HL-60 (cell line): Measurements from ENCODE around the gene RPA1.

Experiments used
- DNase-seq, 2 experiments: peaks; one replicate each; pipeline ENCODE4 v3.0.0-alpha.2; 2010 to 2020; ENCODE audit warnings: low read depth in 1 of 2, low spot score in 1 of 2
- H3K27ac ChIP-seq: fragments of 250-450 bp; sonication (Bioruptor Pico); replicated peaks from 2 replicates; pipeline ENCODE4 v1.5.1; 2020; ENCODE audit warnings: mild to moderate bottlenecking, moderate library complexity
- H3K27me3 ChIP-seq: fragments of 250-450 bp; sonication (Bioruptor Pico); 2 replicates; pipeline ENCODE4 v1.5.1; 2021; ENCODE audit warnings: mild to moderate bottlenecking, moderate library complexity; ENCODE audit not compliant: insufficient read depth, poor library complexity, severe bottlenecking
- H3K4me3 ChIP-seq: replicated peaks from 2 replicates; pipeline ENCODE4 v1.5.1; 2011; ENCODE audit warnings: mild to moderate bottlenecking, control low read depth, low read length; ENCODE audit not compliant: insufficient read depth
- GABPA ChIP-seq: IDR thresholded peaks from 2 replicates; pipeline ENCODE4 v1.6.1; 2012; ENCODE audit warnings: low read depth
- POLR2AphosphoS5 ChIP-seq: IDR thresholded peaks from 2 replicates; pipeline ENCODE4 v1.6.1; 2012; ENCODE audit warnings: low read depth
- SPI1 ChIP-seq: IDR thresholded peaks from 2 replicates; pipeline ENCODE4 v1.6.1; 2012; ENCODE audit warnings: low read depth, mild to moderate bottlenecking, borderline replicate concordance
- TF ChIP-seq, protein P1 (sequence below): IDR thresholded peaks from 2 replicates; pipeline ENCODE4 v1.6.1; 2012; ENCODE audit warnings: low read depth; ENCODE audit not compliant: insufficient replicate concordance
- TF ChIP-seq, protein P2 (sequence below): IDR thresholded peaks from one replicate; pipeline ENCODE4 v1.5.1; 2011; ENCODE audit warnings: low read length, control low read depth, inconsistent platforms; ENCODE audit not compliant: insufficient read depth

Gene RPA1

DNA sequence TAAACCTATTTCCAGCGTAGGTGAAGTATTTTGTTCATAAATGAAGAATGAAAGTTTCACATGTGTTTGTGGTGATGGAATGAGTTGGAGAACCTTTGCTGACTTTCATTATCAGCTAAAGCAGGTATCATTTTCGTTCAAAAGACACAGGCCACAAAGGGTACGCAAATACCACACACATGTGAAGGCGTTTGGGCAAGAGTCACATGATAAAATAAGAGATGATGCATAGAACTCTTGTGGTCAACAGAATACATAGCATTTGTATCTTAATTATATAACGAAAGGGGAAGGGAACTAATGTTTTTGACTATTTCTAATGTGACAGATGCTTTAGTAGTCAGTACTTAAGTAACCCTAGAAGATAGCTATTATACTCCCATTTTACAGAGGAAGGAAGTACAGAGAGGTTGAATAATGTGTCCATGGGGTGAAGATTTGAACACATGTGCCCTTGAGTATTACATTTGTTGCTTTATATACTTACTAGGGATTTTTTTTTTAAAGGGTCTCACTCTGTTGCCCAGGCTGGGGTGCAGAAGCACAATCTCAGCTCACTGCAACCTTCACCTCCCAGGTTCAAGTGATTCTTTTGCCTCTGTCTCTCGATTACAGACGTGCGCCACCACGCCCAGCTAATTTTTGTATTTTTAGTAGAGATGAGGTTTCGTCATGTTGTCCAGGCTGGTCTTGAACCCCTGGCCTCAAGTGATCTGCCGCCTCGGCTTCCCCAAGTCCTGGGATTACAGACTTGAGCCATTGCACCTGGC, 4.8 kb downstream of the RPA1 start:
- no peak for DNase-seq
- no peaks in the 10 kb centered on the region for H3K27me3 ChIP-seq
- H3K27ac ChIP-seq = no peak overlapping the region
- TF ChIP-seq, protein P1, sequence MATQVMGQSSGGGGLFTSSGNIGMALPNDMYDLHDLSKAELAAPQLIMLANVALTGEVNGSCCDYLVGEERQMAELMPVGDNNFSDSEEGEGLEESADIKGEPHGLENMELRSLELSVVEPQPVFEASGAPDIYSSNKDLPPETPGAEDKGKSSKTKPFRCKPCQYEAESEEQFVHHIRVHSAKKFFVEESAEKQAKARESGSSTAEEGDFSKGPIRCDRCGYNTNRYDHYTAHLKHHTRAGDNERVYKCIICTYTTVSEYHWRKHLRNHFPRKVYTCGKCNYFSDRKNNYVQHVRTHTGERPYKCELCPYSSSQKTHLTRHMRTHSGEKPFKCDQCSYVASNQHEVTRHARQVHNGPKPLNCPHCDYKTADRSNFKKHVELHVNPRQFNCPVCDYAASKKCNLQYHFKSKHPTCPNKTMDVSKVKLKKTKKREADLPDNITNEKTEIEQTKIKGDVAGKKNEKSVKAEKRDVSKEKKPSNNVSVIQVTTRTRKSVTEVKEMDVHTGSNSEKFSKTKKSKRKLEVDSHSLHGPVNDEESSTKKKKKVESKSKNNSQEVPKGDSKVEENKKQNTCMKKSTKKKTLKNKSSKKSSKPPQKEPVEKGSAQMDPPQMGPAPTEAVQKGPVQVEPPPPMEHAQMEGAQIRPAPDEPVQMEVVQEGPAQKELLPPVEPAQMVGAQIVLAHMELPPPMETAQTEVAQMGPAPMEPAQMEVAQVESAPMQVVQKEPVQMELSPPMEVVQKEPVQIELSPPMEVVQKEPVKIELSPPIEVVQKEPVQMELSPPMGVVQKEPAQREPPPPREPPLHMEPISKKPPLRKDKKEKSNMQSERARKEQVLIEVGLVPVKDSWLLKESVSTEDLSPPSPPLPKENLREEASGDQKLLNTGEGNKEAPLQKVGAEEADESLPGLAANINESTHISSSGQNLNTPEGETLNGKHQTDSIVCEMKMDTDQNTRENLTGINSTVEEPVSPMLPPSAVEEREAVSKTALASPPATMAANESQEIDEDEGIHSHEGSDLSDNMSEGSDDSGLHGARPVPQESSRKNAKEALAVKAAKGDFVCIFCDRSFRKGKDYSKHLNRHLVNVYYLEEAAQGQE = no peak
- TF ChIP-seq GABPA (no peak), SPI1 (no peak), POLR2AphosphoS5 (no peak)
- TF ChIP-seq, protein P2, sequence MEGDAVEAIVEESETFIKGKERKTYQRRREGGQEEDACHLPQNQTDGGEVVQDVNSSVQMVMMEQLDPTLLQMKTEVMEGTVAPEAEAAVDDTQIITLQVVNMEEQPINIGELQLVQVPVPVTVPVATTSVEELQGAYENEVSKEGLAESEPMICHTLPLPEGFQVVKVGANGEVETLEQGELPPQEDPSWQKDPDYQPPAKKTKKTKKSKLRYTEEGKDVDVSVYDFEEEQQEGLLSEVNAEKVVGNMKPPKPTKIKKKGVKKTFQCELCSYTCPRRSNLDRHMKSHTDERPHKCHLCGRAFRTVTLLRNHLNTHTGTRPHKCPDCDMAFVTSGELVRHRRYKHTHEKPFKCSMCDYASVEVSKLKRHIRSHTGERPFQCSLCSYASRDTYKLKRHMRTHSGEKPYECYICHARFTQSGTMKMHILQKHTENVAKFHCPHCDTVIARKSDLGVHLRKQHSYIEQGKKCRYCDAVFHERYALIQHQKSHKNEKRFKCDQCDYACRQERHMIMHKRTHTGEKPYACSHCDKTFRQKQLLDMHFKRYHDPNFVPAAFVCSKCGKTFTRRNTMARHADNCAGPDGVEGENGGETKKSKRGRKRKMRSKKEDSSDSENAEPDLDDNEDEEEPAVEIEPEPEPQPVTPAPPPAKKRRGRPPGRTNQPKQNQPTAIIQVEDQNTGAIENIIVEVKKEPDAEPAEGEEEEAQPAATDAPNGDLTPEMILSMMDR = no peak
- no peak overlapping the region for H3K4me3 ChIP-seq

DNA sequence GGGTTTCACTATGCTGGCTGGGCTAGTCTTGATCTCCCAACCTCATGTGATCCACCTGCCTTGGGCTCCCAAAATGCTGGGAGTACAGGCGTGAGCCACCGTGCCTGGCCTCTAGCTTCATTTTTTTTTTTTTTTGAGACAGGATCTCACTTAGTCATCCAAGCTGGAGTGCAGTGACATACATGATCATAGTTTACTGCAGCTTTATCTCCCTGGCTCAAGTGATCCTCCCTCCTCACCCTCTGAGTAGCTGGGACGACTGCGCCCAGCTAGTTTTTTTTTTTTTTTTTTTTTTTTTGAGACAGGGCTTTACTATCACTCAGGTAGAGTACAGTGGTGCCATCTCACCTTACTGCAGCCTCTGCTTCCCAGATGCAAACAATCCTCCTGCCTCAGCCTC, 9.7 kb downstream of the RPA1 start:
- no peak for DNase-seq
- Histone ChIP-seq H3K27ac (no peak overlapping the region), H3K27me3 (no peaks in the 10 kb centered on the region), H3K4me3 (no peak overlapping the region)
- TF ChIP-seq GABPA = no peak
- no peak for TF ChIP-seq SPI1
- TF ChIP-seq, protein P2 = no peak
- TF ChIP-seq, protein P1 = no peak
- no peak for TF ChIP-seq POLR2AphosphoS5

DNA sequence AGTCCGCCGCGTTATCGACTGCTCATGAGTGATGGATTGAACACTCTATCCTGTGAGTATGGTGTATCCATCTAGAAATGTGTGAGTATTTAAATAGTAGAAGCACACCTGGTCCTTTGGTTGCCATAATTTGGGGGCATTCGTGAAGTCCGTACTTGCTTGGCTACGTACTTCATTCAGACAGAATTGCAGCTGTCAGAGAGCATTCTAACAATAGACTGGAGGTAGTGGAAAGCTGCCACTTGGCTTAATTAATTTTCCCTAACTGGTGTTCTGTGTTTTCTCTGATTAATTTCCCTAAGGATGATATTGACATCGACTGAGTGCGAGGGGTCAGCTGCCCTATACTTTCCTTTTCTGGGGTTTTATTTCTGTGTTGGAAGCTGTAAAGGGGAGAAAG, 14.1 kb downstream of the RPA1 start:
- TF ChIP-seq SPI1 = no peak
- TF ChIP-seq GABPA = no peak
- TF ChIP-seq, protein P2 = no peak
- no peak for TF ChIP-seq POLR2AphosphoS5
- TF ChIP-seq, protein P1 = no peak
- Histone ChIP-seq H3K4me3 (no peak overlapping the region), H3K27me3 (no peaks in the 10 kb centered on the region), H3K27ac (no peak overlapping the region)
- DNase-seq = no peak
